ENCODE results near the gene MAB21L2. TPM values are rescaled to one million over a fixed set of nuclear protein-coding genes. Genes with fewer than 3 reads are reported as not detected.

MAB21L2 gene
- total RNA-seq, 4 donors from 2014 or later = not detected

DNA sequence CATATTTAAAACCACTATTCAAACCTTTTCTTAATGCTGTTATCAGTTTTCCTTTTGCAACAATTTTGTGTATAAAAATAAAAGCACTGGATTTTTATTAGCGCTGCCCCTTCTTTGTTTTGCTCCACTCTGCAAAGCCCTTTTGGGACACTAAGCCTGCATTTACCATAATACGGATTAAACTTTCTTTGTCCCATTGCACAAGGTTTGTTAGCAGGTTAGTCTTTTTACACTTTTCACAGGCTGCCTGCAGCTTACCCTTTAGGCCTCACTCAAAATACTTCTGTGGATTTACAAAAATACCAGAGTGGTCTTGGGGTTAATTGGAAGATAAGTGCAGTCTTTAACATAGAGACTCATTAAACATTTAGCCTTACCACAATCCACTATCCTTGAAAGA is 35.7 kb upstream of the MAB21L2 start:
- TF ChIP-seq, protein P1, sequence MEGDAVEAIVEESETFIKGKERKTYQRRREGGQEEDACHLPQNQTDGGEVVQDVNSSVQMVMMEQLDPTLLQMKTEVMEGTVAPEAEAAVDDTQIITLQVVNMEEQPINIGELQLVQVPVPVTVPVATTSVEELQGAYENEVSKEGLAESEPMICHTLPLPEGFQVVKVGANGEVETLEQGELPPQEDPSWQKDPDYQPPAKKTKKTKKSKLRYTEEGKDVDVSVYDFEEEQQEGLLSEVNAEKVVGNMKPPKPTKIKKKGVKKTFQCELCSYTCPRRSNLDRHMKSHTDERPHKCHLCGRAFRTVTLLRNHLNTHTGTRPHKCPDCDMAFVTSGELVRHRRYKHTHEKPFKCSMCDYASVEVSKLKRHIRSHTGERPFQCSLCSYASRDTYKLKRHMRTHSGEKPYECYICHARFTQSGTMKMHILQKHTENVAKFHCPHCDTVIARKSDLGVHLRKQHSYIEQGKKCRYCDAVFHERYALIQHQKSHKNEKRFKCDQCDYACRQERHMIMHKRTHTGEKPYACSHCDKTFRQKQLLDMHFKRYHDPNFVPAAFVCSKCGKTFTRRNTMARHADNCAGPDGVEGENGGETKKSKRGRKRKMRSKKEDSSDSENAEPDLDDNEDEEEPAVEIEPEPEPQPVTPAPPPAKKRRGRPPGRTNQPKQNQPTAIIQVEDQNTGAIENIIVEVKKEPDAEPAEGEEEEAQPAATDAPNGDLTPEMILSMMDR (IDR thresholded peaks at IDR 0.05; ENCODE audit: low read depth) = no peak

DNA sequence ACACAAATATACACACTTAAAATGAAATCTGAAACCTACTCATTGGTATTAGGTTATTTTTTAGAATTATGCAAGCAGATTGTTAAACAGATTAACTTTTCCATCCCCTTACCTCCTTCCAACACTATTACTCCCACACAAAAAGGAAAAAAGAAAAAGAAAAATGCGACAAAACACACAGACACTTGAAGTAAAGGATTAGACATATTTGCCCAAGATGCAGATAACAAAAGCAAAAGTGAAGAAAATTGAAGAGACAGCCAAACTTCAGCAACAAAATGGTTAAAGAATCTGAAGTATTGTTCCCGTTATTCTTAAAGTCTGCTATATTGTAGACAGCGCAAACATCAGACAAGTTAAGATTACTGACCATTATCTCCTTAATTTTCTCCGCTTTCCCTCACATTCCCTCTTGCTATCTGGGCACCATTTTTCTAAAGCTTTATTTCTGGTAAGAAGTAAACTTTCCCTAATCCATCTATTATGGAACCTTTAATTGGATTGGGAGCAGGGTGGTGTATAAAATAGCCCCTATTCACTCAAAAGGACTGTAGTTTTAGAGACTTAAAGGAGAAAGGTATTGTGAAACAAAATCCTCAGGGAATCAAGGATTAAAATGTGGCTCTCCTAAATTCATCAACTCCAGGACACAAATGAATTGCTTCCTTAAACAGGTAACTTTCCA is 34.7 kb upstream of the MAB21L2 start:
- TF ChIP-seq, protein P1 (IDR thresholded peaks at IDR 0.05; ENCODE audit: low read depth) = no peak

DNA sequence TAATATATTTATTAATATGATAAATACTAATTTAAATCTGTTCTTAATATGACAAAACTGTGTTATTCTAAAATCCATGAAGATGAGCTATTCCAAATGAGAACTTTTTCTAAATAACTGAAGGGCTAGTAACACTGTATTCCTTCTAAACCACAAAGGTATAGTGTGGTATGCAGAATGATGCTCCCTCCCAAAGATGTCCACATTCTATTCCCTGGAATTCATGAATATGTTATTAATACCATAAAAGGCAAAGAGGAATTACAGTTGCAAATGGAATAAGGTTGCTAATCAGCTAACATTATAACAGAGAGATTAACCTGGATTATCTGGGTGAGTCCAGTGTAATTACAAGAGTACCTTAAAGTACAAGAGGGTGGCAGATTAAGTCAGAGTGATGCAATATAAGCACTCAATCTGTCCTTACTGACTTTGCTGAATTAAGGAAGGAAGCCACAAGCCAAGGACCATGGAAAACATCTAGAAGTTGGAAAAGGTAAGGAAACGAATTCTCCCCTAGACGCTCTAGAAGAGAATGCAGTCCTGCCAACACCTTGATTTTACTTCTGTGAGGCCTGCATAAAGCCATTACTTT is 20.7 kb upstream of the MAB21L2 start:
- TF ChIP-seq, protein P1 (IDR thresholded peaks at IDR 0.05; ENCODE audit: low read depth) = no peak

DNA sequence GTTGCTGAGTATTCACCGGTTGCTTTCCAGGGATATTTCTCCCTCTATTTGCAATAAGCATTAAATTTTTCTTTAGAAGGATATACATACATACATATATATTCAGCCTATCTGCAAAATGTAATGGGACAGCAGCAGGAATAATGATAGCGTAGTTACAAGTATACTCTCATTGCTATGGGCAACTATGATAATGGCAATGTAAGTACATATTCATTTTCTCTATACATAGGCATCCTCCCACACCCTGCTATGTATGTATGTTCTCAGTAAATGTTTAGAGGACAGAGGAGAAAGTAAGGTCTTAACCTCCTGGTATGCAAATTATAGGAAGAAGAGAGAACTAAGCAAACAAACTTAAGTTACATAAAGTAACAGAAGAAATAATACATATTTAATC is 19.7 kb upstream of the MAB21L2 start:
- TF ChIP-seq, protein P1 (IDR thresholded peaks at IDR 0.05; ENCODE audit: low read depth) = no peak

DNA sequence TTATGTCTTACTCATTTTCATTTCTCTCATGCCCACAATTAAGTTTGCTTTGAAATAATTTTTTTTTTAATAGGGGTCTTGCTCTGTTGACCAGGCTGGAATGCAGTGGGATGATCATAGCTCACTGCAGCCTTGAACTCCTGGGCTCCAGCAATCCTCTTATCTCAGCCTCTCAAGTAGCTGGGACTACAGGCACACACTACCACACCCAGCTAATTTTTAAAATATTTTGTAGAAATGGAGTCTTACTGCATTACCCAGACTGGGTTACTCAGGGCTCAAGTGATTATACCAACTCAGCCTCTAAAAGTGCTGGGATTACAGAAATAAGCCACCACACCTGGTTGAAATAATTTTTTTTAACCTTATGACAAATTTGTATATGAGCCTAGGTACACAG is 19.2 kb upstream of the MAB21L2 start:
- TF ChIP-seq, protein P1 (IDR thresholded peaks at IDR 0.05; ENCODE audit: low read depth) = no peak

DNA sequence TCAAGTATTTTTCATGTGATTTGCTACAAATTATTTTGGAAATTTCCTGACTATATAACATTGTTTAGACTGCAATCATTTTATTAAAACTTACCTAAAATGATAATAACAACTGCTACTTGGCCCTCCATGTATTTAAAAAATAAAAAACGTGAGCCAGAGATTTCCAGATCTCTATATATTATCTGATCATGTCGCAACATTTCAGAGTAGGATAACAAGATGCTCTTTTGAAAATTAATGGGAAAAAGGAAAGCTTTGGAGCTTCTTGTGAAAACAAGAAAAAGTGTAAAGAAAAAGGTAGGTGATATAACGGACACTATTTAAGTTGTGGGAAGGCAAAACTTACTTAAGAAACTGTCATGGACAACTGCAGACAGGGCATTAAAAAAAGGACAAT is 14.9 kb upstream of the MAB21L2 start:
- TF ChIP-seq, protein P1 (IDR thresholded peaks at IDR 0.05; ENCODE audit: low read depth) = no peak

DNA sequence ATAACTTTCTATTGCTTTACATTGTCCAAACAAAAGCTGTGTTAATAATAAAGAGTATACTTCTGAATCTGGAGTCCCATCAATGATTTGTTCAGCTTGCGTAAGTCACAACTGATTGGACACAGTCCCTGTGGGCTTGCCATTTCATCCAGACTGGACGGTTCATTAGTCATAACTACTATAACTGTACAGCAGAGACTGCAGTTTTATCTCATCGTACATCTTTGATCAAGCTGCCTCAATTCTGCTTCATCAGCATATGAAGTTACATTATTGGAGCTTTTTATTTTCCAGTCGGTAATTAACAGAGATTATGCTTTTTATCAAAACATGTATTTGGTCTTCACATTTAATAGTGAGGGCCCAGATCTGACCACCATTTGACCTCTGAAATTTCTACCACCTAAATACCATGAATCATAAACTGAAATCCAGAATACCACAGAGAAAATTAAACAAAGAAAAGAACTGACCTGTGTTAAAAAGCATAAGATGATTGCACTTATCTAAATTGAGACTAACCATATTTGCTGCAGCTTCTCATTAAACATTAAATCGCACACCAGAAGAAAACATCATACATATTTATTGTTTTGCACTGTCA is 12.5 kb upstream of the MAB21L2 start:
- TF ChIP-seq, protein P1 (IDR thresholded peaks at IDR 0.05; ENCODE audit: low read depth) = no peak

Data from subcutaneous adipose tissue (tissue), 4 donors.